ENCODE measurements around the gene ADIG.

ADIG gene

GRCh38 chr20:38581013-38581412, at the start of gene ADIG:
ADIG (plus strand) TSS chr20:38581197; CDS start chr20:38581251, 54 bp downstream.
- DNase-seq (ENCODE audit: low read depth in 2 of 2) = no peak

GRCh38 chr20:38534756-38535155, 46.2 kb upstream of the ADIG start:
- DNase-seq (ENCODE audit: low read depth in 2 of 2) = peak in 1 of 2 experiments; percentile 2

- no peak for DNase-seq (ENCODE audit: low read depth in 2 of 2)
Observed at GRCh38 chr20:38536310-38536709, 44.7 kb upstream of the ADIG start.

GRCh38 chr20:38537176-38537575, 43.8 kb upstream of the ADIG start:
- no peak for DNase-seq (ENCODE audit: low read depth in 2 of 2)

GRCh38 chr20:38538789-38539188, 42.2 kb upstream of the ADIG start:
- DNase-seq (ENCODE audit: low read depth in 2 of 2) = no peak

GRCh38 chr20:38543014-38543906, 37.7 kb upstream of the ADIG start:
- no peak for DNase-seq (ENCODE audit: low read depth in 2 of 2)

- no peak for DNase-seq (ENCODE audit: low read depth in 2 of 2)
Observed at GRCh38 chr20:38545771-38546170, 35.2 kb upstream of the ADIG start.

GRCh38 chr20:38547288-38548085, 33.5 kb upstream of the ADIG start:
- DNase-seq (ENCODE audit: low read depth in 2 of 2) = no peak

- no peak for DNase-seq (ENCODE audit: low read depth in 2 of 2)
Observed at GRCh38 chr20:38548356-38549083, 32.5 kb upstream of the ADIG start.

GRCh38 chr20:38550274-38550673, 30.7 kb upstream of the ADIG start:
- no peak for DNase-seq (ENCODE audit: low read depth in 2 of 2)

- no peak for DNase-seq (ENCODE audit: low read depth in 2 of 2)
Observed at GRCh38 chr20:38551056-38551626, 29.9 kb upstream of the ADIG start.

- no peak for DNase-seq (ENCODE audit: low read depth in 2 of 2)
Observed at GRCh38 chr20:38554986-38555385, 26.0 kb upstream of the ADIG start.

GRCh38 chr20:38555395-38555794, 25.6 kb upstream of the ADIG start:
- no peak for DNase-seq (ENCODE audit: low read depth in 2 of 2)

GRCh38 chr20:38557174-38557573, 23.8 kb upstream of the ADIG start:
- DNase-seq (ENCODE audit: low read depth in 2 of 2) = no peak

GRCh38 chr20:38558596-38559360, 22.2 kb upstream of the ADIG start:
- DNase-seq (ENCODE audit: low read depth in 2 of 2) = no peak

GRCh38 chr20:38559764-38560163, 21.2 kb upstream of the ADIG start:
- DNase-seq (ENCODE audit: low read depth in 2 of 2) = no peak

- DNase-seq (ENCODE audit: low read depth in 2 of 2) = no peak
Observed at GRCh38 chr20:38563802-38564431, 17.1 kb upstream of the ADIG start.

- no peak for DNase-seq (ENCODE audit: low read depth in 2 of 2)
Observed at GRCh38 chr20:38564680-38565079, 16.3 kb upstream of the ADIG start.

- no peak for DNase-seq (ENCODE audit: low read depth in 2 of 2)
Observed at GRCh38 chr20:38566036-38566598, 14.9 kb upstream of the ADIG start.
